Testis (tissue), 3 donors: ENCODE results near the gene CD79A. TPM values are rescaled to one million over a fixed set of nuclear protein-coding genes. Genes with fewer than 3 reads are reported as not detected.

Experiments
- DNase-seq: peaks from one replicate; pipeline ENCODE4 v3.0.0-alpha.2; 2019
- H3K27ac ChIP-seq, 2 donors: fragments of 200-600 bp; sonication (generic); one replicate each; pipeline ENCODE4 v1.5.1; 2019
- H3K27me3 ChIP-seq: fragments of 200-600 bp; sonication (generic); one replicate; pipeline ENCODE4 v1.5.1; 2019
- H3K36me3 ChIP-seq: fragments of 200-600 bp; sonication (generic); one replicate; pipeline ENCODE4 v1.5.1; 2017; ENCODE audit warnings: low read depth; ENCODE audit errors: missing control alignments
- H3K4me1 ChIP-seq: fragments of 200-600 bp; sonication (generic); one replicate; pipeline ENCODE4 v1.5.1; 2019
- H3K4me3 ChIP-seq, 2 donors: fragments of 200-600 bp; sonication (generic); one replicate each; pipeline ENCODE4 v1.5.1; 2017 to 2019
- H3K9me3 ChIP-seq: fragments of 200-600 bp; sonication (generic); one replicate; pipeline ENCODE4 v1.5.1; 2017
- CTCF ChIP-seq, 3 experiments: fragments of 450-650 bp in 2 of 3; fragments of 200-600 bp in 1 of 3; sonication (generic) in 1 of 3; IDR thresholded peaks; one replicate each; pipeline ENCODE4 v1.5.1; 2016 to 2019; ENCODE audit warnings: antibody characterized with exemption in 3 of 3, mild to moderate bottlenecking in 2 of 3, moderate library complexity in 1 of 3
- POLR2A ChIP-seq: fragments of 450-650 bp; IDR thresholded peaks from one replicate; pipeline ENCODE4 v1.6.1; 2017; ENCODE audit warnings: antibody characterized with exemption, mild to moderate bottlenecking, moderate library complexity
- WGBS, 2 donors: methylation state at CpG; one replicate each; pipeline ENCODE4 v1.1.5; 2018; 5-methylcytosine and 5-hydroxymethylcytosine counted together
- intact Hi-C: fragments of 100-400 bp; cut with DNase I; formaldehyde crosslinking; loops from one replicate; pipeline ENCODE4 v1.15.1; 2023; ENCODE audit warnings: low total_unique reads
- polyA plus RNA-seq: library from polyadenylated mRNA; stranded (reverse); fragments of 350-450 nt; fragmentation: Illumina TruSeq; extraction: RNeasy Lipid Tissue Mini Kit (QIAGEN cat#74804); gene quantifications from one replicate; pipeline ENCODE4 v1.2.3, GENCODE V29; 2014; ENCODE audit warnings: low read depth, low replicate concordance; ENCODE audit not compliant: insufficient read depth
- total RNA-seq, 2 donors: library from RNA; depleted of rRNA; stranded (reverse); fragments of >200 nt; gene quantifications; one replicate each; pipeline ENCODE4 v1.2.3, GENCODE V29; 2016

Gene CD79A
- total and polyA plus RNA-seq, 3 donors from 2014 or later, result 0.87 to 3.6 TPM; not detected in 1

GRCh38 chr19:41844601-41845000 is 32.5 kb upstream of the CD79A start, which contains the start of gene LYPD4:
LYPD4 (minus strand) TSS chr19:41844683; CDS start chr19:41839285, 5,398 bp downstream.
- Histone ChIP-seq H3K27me3 (no peaks in the 10 kb centered on the region), H3K9me3 (no peaks in the 10 kb centered on the region), H3K4me1 (no peaks in the 10 kb centered on the region), H3K36me3 (no peaks in the 10 kb centered on the region), H3K27ac (peak within 1 kb of the TSS; percentile 31 to 83), H3K4me3 (peak within 1 kb of the TSS; percentile 46 to 49)
- WGBS, 2 donors, result 68 to 71% methylated on average over 26 to 30 of the region's 30 CpGs
- intact Hi-C loops, result no loop called here
- peak; percentile 92 for DNase-seq
- TF ChIP-seq CTCF (IDR thresholded peaks at IDR 0.05) (no peak), POLR2A (no peak)

GRCh38 chr19:41845001-41845050 is 32.3 kb upstream of the CD79A start, which contains the start of gene DMRTC2:
DMRTC2 (plus strand) TSS chr19:41845042; CDS start chr19:41847429, 2,387 bp downstream.
- DNase-seq, result no peak
- H3K9me3 ChIP-seq, result no peaks in the 10 kb centered on the region
- no peaks in the 10 kb centered on the region for H3K36me3 ChIP-seq
- no peaks in the 10 kb centered on the region for H3K27me3 ChIP-seq
- peak within 1 kb of the TSS; percentile 46 to 49 for H3K4me3 ChIP-seq
- no peak for TF ChIP-seq CTCF (IDR thresholded peaks at IDR 0.05)
- no peak for TF ChIP-seq POLR2A
- WGBS, 2 donors, result 62 to 81% methylated on average over 3 of the region's 3 CpGs
- H3K4me1 ChIP-seq, result no peaks in the 10 kb centered on the region
- intact Hi-C loops, result no loop called here
- H3K27ac ChIP-seq, result peak within 1 kb of the TSS; percentile 31 to 83

GRCh38 chr19:41845051-41845590 is 32.0 kb upstream of the CD79A start:
- Histone ChIP-seq H3K9me3 (no peaks in the 10 kb centered on the region), H3K36me3 (no peaks in the 10 kb centered on the region), H3K4me3 (peak overlapping the region; percentile 46 to 49), H3K27ac (peak overlapping the region; percentile 28 to 83), H3K27me3 (no peaks in the 10 kb centered on the region), H3K4me1 (no peaks in the 10 kb centered on the region)
- WGBS, 2 donors, result 63 to 82% methylated on average over 18 to 23 of the region's 23 CpGs
- TF ChIP-seq POLR2A (no peak), CTCF (IDR thresholded peaks at IDR 0.05) (no peak)
- DNase-seq, result no peak
- intact Hi-C loops, result no loop called here

GRCh38 chr19:41847351-41848105 is 29.6 kb upstream of the CD79A start:
- no peaks in the 10 kb centered on the region for H3K27me3 ChIP-seq

More at GRCh38 chr19:41847351-41848105, 29.6 kb upstream of the CD79A start:
- no peaks in the 10 kb centered on the region for H3K4me1 ChIP-seq
- no peaks in the 10 kb centered on the region for H3K9me3 ChIP-seq
- DNase-seq, result no peak
- intact Hi-C loops, result no loop called here
- no peak for TF ChIP-seq POLR2A
- no peak for TF ChIP-seq CTCF (IDR thresholded peaks at IDR 0.05)
- WGBS, 2 donors, result 82 to 94% methylated on average over 9 to 19 of the region's 19 CpGs
- no peak overlapping the region for H3K27ac ChIP-seq
- no peak overlapping the region for H3K4me3 ChIP-seq
- no peaks in the 10 kb centered on the region for H3K36me3 ChIP-seq
